Suprapubic skin (tissue), 4 donors: ENCODE results near the gene BRIP1. TPM values are rescaled to one million over a fixed set of nuclear protein-coding genes. Genes with fewer than 3 reads are reported as not detected.

Source experiments
- DNase-seq, 2 donors: peaks; one replicate each; pipeline ENCODE4 v3.0.0-alpha.2; 2019; ENCODE audit warnings: low spot score in 2 of 2
- H3K27ac ChIP-seq: fragments of 200-600 bp; sonication (generic); one replicate; pipeline ENCODE4 v1.5.1; 2019
- H3K27me3 ChIP-seq: fragments of 200-600 bp; sonication (generic); one replicate; pipeline ENCODE4 v1.5.1; 2019
- H3K36me3 ChIP-seq: fragments of 200-600 bp; sonication (generic); one replicate; pipeline ENCODE4 v1.5.1; 2019
- H3K4me1 ChIP-seq: fragments of 200-600 bp; sonication (generic); one replicate; pipeline ENCODE4 v1.5.1; 2019
- H3K4me3 ChIP-seq: fragments of 200-600 bp; sonication (generic); one replicate; pipeline ENCODE4 v1.5.1; 2019; ENCODE audit warnings: mild to moderate bottlenecking
- H3K9me3 ChIP-seq: fragments of 200-600 bp; sonication (generic); one replicate; pipeline ENCODE4 v1.5.1; 2019
- CTCF ChIP-seq, 2 donors: fragments of 200-600 bp in 1 of 2; fragments of 450-650 bp in 1 of 2; sonication (generic) in 1 of 2; IDR thresholded peaks; one replicate each; pipeline ENCODE4 v1.5.1; 2016 to 2019; ENCODE audit warnings: antibody characterized with exemption in 2 of 2, mild to moderate bottlenecking in 1 of 2, moderate library complexity in 1 of 2
- EP300 ChIP-seq: sonication (generic); formaldehyde crosslinking; IDR thresholded peaks from one replicate; pipeline ENCODE4 v1.6.1; 2017; ENCODE audit warnings: antibody characterized with exemption
- POLR2A ChIP-seq, 2 donors: fragments of 450-650 bp; IDR thresholded peaks; one replicate each; pipeline ENCODE4 v1.6.1; 2017; ENCODE audit warnings: antibody characterized with exemption in 2 of 2, mild to moderate bottlenecking in 2 of 2, moderate library complexity in 2 of 2
- POLR2AphosphoS5 ChIP-seq, 3 donors: sonication (generic); formaldehyde crosslinking; IDR thresholded peaks; one replicate each; pipeline ENCODE4 v1.6.1; 2017; ENCODE audit warnings: antibody characterized with exemption in 3 of 3
- WGBS: methylation state at CpG from one replicate; pipeline ENCODE4 v1.1.5; 2018; 5-methylcytosine and 5-hydroxymethylcytosine counted together
- total RNA-seq, 4 donors: library from RNA; depleted of rRNA; stranded (reverse); fragments of >200 nt; gene quantifications; one replicate each; pipeline ENCODE4 v1.1.0, GENCODE V29; 2016

Gene BRIP1
- total RNA-seq, 4 donors from 2014 or later = 0.60 to 5.1 (median 1.8) TPM

DNA sequence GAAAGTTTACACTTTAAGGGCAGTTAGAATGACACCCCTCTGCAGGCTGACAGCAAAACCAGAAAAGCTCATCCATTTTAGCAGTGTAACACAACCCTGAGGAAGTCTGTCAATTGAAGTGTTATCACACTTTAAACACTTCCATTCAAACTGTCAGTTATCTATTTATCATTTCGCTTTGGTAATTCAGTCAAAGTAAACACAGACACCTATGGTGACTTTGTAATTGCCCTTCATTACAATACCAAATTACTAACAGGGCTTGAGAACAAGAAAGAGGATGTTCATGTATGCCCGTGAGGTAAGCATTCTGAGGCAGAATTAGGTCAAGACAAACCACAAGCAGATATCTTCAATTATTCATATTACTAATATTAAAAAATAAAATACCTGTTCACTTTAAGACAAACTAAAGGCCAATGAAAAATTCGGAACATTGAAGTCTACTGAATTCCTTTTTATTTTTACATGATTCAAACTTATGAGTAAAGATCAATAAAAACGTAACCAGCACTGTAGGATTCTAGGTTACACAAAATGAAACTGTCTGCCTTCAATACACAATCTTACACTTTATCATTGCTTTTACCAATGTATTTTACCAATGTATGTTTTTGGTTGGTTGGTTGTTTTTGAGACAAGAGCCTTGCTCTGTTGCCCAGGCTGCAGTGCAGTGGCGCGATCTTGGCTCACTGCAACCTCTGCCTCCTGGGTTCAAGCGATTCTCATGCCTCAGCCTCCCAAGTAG, 57.1 kb downstream of the BRIP1 start:
- Histone ChIP-seq H3K9me3 (no peaks in the 10 kb centered on the region), H3K4me3 (no peak overlapping the region), H3K27ac (no peak overlapping the region), H3K27me3 (no peaks in the 10 kb centered on the region), H3K4me1 (no peaks in the 10 kb centered on the region), H3K36me3 (no peaks in the 10 kb centered on the region)
- DNase-seq = no peak
- WGBS = 91% methylated on average over 7 of the region's 7 CpGs
- no peak for TF ChIP-seq EP300
- TF ChIP-seq POLR2AphosphoS5 (IDR thresholded peaks at IDR 0.05) = no peak
- no peak for TF ChIP-seq POLR2A (IDR thresholded peaks at IDR 0.05)
- TF ChIP-seq CTCF (IDR thresholded peaks at IDR 0.05) = no peak

DNA sequence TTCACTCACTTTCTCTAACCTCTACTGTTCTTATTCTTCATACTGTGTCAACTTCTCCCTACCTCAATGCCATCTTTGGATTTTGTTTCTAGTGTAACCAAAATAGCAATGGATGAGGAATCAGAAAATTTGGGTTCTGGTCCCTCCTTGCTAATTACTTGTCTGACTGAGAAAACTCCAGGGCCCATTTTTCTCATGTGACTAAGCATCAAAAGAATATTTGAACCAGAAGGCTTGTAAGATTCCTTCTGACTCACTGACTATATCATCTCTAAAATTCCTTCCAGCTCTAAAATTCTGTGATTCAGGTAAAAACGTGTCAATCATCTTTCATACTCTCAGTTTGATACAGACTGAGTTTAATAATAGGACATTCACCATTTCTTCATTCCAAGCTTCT, 57.9 kb downstream of the BRIP1 start:
- Histone ChIP-seq H3K27me3 (no peaks in the 10 kb centered on the region), H3K27ac (no peak overlapping the region), H3K9me3 (no peaks in the 10 kb centered on the region), H3K4me1 (no peaks in the 10 kb centered on the region), H3K36me3 (no peaks in the 10 kb centered on the region), H3K4me3 (no peak overlapping the region)
- WGBS = 67% methylated on average over 1 of the region's 1 CpG
- no peak for DNase-seq
- no peak for TF ChIP-seq POLR2AphosphoS5 (IDR thresholded peaks at IDR 0.05)

DNA sequence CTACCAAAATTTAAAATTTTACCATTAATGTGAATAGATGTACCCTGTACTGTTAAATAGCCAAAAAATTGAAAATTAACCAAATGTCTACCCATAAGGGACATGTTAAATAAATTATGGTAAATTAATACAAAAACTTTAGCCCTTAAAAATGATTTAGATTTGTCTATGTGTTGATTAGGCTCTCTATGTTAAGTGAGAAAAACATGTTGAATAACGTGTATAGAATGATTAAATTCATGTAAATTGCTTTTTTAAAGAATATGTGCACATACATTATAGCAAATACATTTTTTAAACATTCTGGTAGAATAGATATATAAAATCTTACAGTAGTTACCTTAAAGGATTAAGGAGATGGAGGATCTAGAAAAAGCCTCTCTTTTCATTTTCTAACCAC, 59.5 kb downstream of the BRIP1 start:
- Histone ChIP-seq H3K4me3 (no peak overlapping the region), H3K36me3 (no peaks in the 10 kb centered on the region), H3K9me3 (no peaks in the 10 kb centered on the region), H3K27me3 (no peaks in the 10 kb centered on the region), H3K27ac (no peak overlapping the region), H3K4me1 (no peaks in the 10 kb centered on the region)
- TF ChIP-seq POLR2A (IDR thresholded peaks at IDR 0.05) (no peak), POLR2AphosphoS5 (IDR thresholded peaks at IDR 0.05) (no peak)
- no peak for DNase-seq
- WGBS = 98% methylated on average over 1 of the region's 1 CpG

- 96% methylated on average over 6 of the region's 6 CpGs for WGBS
These were observed 60.1 kb downstream of the BRIP1 start for GRCh38 chr17:61803216-61803615.

GRCh38 chr17:61799812-61800484, 63.4 kb downstream of the BRIP1 start:
- Histone ChIP-seq H3K4me3 (no peak overlapping the region), H3K36me3 (no peaks in the 10 kb centered on the region), H3K27ac (no peak overlapping the region), H3K9me3 (no peaks in the 10 kb centered on the region), H3K4me1 (no peaks in the 10 kb centered on the region), H3K27me3 (no peaks in the 10 kb centered on the region)
- TF ChIP-seq POLR2A (IDR thresholded peaks at IDR 0.05) = no peak
- no peak for TF ChIP-seq EP300
- TF ChIP-seq CTCF (IDR thresholded peaks at IDR 0.05) = no peak
- TF ChIP-seq POLR2AphosphoS5 (IDR thresholded peaks at IDR 0.05) = no peak
- no peak for DNase-seq
- WGBS = 100% methylated on average over 1 of the region's 1 CpG

More at GRCh38 chr17:61803216-61803615, 60.1 kb downstream of the BRIP1 start:
- H3K4me1 ChIP-seq = no peaks in the 10 kb centered on the region
- H3K27me3 ChIP-seq = no peaks in the 10 kb centered on the region
- no peak overlapping the region for H3K27ac ChIP-seq
- TF ChIP-seq POLR2A (IDR thresholded peaks at IDR 0.05) = no peak
- no peak for TF ChIP-seq CTCF (IDR thresholded peaks at IDR 0.05)
- no peaks in the 10 kb centered on the region for H3K36me3 ChIP-seq
- no peak overlapping the region for H3K4me3 ChIP-seq
- H3K9me3 ChIP-seq = no peaks in the 10 kb centered on the region
- DNase-seq = no peak

- WGBS = 95% methylated on average over 2 of the region's 2 CpGs
These were observed 66.0 kb downstream of the BRIP1 start for GRCh38 chr17:61797283-61797682.

More at GRCh38 chr17:61797283-61797682, 66.0 kb downstream of the BRIP1 start:
- Histone ChIP-seq H3K27me3 (no peaks in the 10 kb centered on the region), H3K27ac (no peak overlapping the region), H3K4me3 (no peak overlapping the region), H3K9me3 (no peaks in the 10 kb centered on the region), H3K4me1 (no peaks in the 10 kb centered on the region), H3K36me3 (no peaks in the 10 kb centered on the region)
- DNase-seq = no peak
- TF ChIP-seq POLR2AphosphoS5 (IDR thresholded peaks at IDR 0.05) (no peak), POLR2A (IDR thresholded peaks at IDR 0.05) (no peak)
